Endothelial cell (in vitro differentiated cells): ENCODE data around the gene ANKFY1. TPM values are rescaled to one million over a fixed set of nuclear protein-coding genes. Genes with fewer than 3 reads are reported as not detected.
"Not testable (repeated sequence)": the region's sequence is repeated elsewhere in the genome, so short reads cannot be mapped to it uniquely, and the experiment has no call there.

Experiments
- DNase-seq: peaks from one replicate; pipeline ENCODE4 v3.0.0; 2021; ENCODE audit warnings: low spot score
- H3K27ac Mint-ChIP-seq: one replicate; pipeline ENCODE4 v1.8.0; 2021; ENCODE audit warnings: mixed read lengths, inconsistent platforms; ENCODE audit not compliant: unreplicated experiment
- H3K27me3 Mint-ChIP-seq: one replicate; pipeline ENCODE4 v1.8.0; 2021; ENCODE audit warnings: mild to moderate bottlenecking, moderate library complexity, mixed read lengths, inconsistent platforms; ENCODE audit not compliant: unreplicated experiment
- H3K36me3 Mint-ChIP-seq: one replicate; pipeline ENCODE4 v1.8.0; 2021; ENCODE audit warnings: mild to moderate bottlenecking, low read depth, mixed read lengths, inconsistent platforms; ENCODE audit not compliant: unreplicated experiment
- H3K4me1 Mint-ChIP-seq: one replicate; pipeline ENCODE4 v1.8.0; 2021; ENCODE audit warnings: mild to moderate bottlenecking, mixed read lengths, inconsistent platforms; ENCODE audit not compliant: unreplicated experiment
- H3K4me3 Mint-ChIP-seq: one replicate; pipeline ENCODE4 v1.8.0; 2021; ENCODE audit warnings: mild to moderate bottlenecking, mixed read lengths, inconsistent platforms; ENCODE audit not compliant: unreplicated experiment
- H3K9me3 Mint-ChIP-seq: one replicate; pipeline ENCODE4 v1.8.0; 2021; ENCODE audit warnings: mixed read lengths, inconsistent platforms; ENCODE audit not compliant: unreplicated experiment
- total RNA-seq: library from RNA; stranded (reverse); fragmentation: NEBNext Ultra II Directional; extraction: Animal tissue kit (Norgen Biotek cat#: 25700); gene quantifications from one replicate; pipeline ENCODE4 v1.2.1, GENCODE V29; 2021; ENCODE audit not compliant: unreplicated experiment
- TF ChIP-seq, protein P1 (sequence below): fragments of 200-600 bp; sonication (generic); IDR thresholded peaks from one replicate; pipeline ENCODE4 v1.5.0; 2021; ENCODE audit warnings: antibody characterized with exemption; ENCODE audit not compliant: unreplicated experiment

Gene ANKFY1
- total RNA-seq, 1 donor from 2014 or later, result 41.6 TPM

DNA sequence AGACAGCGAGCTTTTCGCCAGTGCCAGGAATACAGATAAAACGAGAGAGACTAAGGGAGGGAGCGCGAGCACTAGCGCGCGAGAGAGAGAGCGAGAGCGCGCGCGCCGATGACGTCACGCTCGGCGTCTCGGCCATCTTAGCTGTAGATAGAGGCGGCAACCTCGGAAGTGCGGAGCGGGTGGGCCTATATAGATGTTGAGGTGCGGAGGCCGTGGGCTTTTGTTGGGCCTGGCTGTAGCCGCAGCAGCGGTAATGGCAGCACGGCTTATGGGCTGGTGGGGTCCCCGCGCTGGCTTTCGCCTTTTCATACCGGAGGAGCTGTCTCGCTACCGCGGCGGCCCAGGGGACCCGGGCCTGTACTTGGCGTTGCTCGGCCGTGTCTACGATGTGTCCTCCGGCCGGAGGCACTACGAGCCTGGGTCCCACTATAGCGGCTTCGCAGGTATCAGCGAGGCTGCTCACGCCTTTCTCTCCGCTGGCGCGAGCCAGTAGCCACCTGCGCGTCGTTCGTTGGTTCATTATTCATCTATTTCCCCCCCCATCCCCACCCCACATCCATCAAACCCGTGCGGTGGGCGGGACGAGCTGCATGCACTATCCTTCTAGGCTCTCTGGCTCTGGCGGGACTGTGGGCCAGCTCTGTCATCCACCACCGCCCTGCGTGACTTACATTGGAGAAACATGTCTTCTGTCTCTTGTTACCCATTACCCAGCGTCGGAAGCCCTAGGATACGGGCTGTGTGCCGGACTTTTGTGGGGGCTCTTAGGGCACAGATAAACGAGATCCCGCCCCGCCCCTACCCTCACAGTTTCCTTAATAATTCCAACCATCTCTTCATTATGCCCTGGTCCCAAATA, 120.0 kb downstream of the ANKFY1 start:
- Mint-ChIP-seq H3K27me3 (peaks cover 3% of the 10 kb centered on the region), H3K9me3 (no peaks in the 10 kb centered on the region), H3K4me1 (peaks cover 17% of the 10 kb centered on the region), H3K4me3 (peak overlapping the region; percentile 97), H3K36me3 (peaks cover 4% of the 10 kb centered on the region), H3K27ac (peak overlapping the region; percentile 98)
- DNase-seq, result peak; percentile 85
- TF ChIP-seq, protein P1, sequence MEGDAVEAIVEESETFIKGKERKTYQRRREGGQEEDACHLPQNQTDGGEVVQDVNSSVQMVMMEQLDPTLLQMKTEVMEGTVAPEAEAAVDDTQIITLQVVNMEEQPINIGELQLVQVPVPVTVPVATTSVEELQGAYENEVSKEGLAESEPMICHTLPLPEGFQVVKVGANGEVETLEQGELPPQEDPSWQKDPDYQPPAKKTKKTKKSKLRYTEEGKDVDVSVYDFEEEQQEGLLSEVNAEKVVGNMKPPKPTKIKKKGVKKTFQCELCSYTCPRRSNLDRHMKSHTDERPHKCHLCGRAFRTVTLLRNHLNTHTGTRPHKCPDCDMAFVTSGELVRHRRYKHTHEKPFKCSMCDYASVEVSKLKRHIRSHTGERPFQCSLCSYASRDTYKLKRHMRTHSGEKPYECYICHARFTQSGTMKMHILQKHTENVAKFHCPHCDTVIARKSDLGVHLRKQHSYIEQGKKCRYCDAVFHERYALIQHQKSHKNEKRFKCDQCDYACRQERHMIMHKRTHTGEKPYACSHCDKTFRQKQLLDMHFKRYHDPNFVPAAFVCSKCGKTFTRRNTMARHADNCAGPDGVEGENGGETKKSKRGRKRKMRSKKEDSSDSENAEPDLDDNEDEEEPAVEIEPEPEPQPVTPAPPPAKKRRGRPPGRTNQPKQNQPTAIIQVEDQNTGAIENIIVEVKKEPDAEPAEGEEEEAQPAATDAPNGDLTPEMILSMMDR, result no peak

DNA sequence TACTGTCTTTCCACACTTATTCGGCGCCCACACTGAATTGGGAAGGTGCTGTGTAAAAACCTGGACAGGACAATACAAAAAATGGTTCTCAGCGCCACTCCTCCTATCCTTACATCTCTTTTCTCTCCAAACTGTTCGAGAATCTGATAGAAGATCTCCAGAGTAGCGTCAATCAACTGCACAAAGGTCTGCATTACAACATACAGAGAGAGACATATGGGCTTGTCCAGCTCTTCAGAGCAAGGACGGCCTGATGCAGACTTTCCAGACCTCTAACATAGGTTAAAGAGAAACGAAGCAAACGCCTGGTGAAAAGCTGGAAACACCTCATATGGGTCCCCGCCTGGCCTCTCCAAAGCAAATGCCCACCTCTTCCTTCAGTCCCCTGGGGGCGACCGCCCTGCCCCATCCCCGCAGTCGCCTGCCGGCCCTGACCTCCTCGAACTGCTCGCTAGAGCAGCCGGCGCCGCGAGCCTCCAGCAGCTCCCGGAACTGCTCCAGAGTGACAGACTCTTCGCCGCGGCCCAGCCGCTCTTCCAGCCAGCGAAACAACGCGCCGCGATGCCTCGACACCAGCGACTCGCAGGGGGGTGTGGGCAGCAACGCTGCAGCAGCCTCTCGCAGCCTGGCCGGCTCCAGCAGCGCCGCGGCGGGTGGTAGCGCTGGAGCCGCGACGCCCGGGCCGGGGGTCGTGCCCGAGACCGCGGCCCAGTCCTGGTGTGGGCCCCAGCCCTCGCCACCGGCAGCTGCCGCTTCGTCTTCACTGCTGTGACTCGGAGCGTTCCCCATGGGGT, 121.5 kb downstream of the ANKFY1 start:
- DNase-seq, result peak; percentile 56
- Mint-ChIP-seq H3K4me1 (peaks cover 17% of the 10 kb centered on the region), H3K9me3 (no peaks in the 10 kb centered on the region), H3K27ac (peak overlapping the region; percentile 81), H3K27me3 (peaks cover 3% of the 10 kb centered on the region), H3K36me3 (peaks cover 4% of the 10 kb centered on the region), H3K4me3 (peak overlapping the region; percentile 88)
- TF ChIP-seq, protein P1, result no peak

DNA sequence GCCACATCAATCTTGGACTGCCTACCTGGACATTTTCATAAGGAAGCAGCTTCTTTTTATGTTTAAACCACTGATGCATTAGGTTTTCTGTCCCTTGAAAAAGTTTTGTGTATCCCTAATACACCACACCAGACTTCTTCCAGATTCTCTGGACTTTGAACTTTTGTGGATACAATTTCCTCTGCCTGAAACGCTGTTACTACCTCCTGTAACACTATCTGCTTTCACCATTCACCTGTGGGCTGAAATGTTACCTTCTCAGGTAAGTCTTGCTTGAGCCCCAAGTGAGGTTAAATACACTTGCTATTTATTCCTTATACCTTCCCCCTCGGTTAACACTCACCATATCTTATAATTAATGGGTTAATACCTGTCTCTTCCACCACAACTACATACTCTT, 123.7 kb downstream of the ANKFY1 start:
- Mint-ChIP-seq H3K4me1 (peaks cover 21% of the 10 kb centered on the region), H3K36me3 (peaks cover 4% of the 10 kb centered on the region)

DNA sequence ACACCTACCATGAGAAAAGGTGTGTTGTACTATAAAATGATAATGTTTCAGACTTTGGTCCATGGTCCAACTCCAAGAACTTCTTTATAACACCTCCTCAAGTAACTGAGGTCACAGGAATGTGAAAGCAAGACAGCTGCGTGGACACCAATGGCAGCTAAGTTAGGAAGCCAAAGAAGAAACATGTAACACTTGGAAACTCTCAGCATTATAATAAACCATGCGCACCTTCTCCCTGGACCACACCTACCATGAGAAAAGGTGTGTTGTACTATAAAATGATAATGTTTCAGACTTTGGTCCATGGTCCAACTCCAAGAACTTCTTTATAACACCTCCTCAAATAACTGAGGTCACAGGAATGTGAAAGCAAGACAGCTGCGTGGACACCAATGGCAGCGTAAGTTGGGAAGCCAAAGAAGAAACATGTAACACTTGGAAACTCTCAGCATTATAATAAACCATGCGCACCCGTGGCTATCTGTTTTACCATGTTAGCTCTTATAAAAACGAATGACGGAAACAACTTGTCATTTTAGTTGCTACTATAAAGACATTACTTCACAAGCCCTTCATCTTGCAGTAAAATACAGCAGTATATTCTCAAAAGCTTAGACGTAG, 124.8 kb downstream of the ANKFY1 start:
- peaks cover 17% of the 10 kb centered on the region for H3K4me1 Mint-ChIP-seq
- H3K27ac Mint-ChIP-seq, H3K27me3 Mint-ChIP-seq, H3K4me3 Mint-ChIP-seq, H3K9me3 Mint-ChIP-seq, DNase-seq, H3K36me3 Mint-ChIP-seq: not testable (repeated sequence)

More for the DNA sequence above, 123.7 kb downstream of the ANKFY1 start:
- H3K4me3 Mint-ChIP-seq, result no peak overlapping the region
- no peak overlapping the region for H3K27ac Mint-ChIP-seq
- TF ChIP-seq, protein P1, result no peak
- no peaks in the 10 kb centered on the region for H3K9me3 Mint-ChIP-seq
- no peak for DNase-seq
- H3K27me3 Mint-ChIP-seq, result peaks cover 3% of the 10 kb centered on the region

DNA sequence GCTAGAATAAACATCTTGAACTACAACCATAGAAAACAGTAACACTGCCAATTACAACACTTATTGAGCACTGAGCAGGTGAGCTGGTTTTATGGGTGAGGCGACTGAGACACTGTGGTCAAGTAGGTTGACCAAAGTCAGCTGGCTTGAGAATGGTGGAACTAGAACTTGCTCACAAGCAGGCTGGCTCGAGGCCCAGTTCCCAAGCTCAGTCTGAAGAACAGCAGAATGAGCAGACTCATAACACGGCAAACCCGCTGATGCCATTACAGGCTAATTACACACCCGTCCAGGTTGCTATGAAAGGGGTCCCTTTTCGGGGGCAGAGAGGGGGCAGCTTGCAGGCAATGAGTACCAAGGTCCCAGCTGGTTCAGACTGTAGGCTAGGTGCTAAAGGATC, 127.4 kb downstream of the ANKFY1 start:
- peaks cover 12% of the 10 kb centered on the region for H3K4me1 Mint-ChIP-seq
- no peak overlapping the region for H3K4me3 Mint-ChIP-seq
- H3K36me3 Mint-ChIP-seq, result no peaks in the 10 kb centered on the region
- DNase-seq, result no peak
- H3K9me3 Mint-ChIP-seq, result no peaks in the 10 kb centered on the region
- H3K27ac Mint-ChIP-seq, result no peak overlapping the region
- TF ChIP-seq, protein P1, result no peak
- H3K27me3 Mint-ChIP-seq, result peaks cover 1% of the 10 kb centered on the region
